CD14-positive monocyte (primary cell): ENCODE data around the gene NCOA5. TPM values are rescaled to one million over a fixed set of nuclear protein-coding genes. Genes with fewer than 3 reads are reported as not detected.

Experiments
- DNase-seq, 3 donors: peaks; one replicate each; pipeline ENCODE4 v3.0.0-alpha.2; 2011 to 2022
- H2AFZ ChIP-seq: 2 replicates; pipeline ENCODE4 v1.6.0; 2012; ENCODE audit warnings: mild to moderate bottlenecking, low read depth, low read length, inconsistent platforms; ENCODE audit not compliant: insufficient read depth, poor library complexity, severe bottlenecking
- H3K27ac ChIP-seq, 2 donors: 1 replicate in 1 of 2; 2 replicates in 1 of 2; pipeline ENCODE4 v1.5.1; 2012 to 2013; ENCODE audit warnings: low read length in 2 of 2, control low read depth in 1 of 2, inconsistent platforms in 1 of 2, low read depth in 1 of 2, mild to moderate bottlenecking in 1 of 2
- H3K27me3 ChIP-seq, 2 donors: one replicate each; pipeline versions ENCODE4 v1.6.0 to v1.6.1; 2011 to 2013; ENCODE audit warnings: low read length in 2 of 2; ENCODE audit not compliant: control insufficient read depth in 2 of 2, insufficient read depth in 2 of 2
- H3K36me3 ChIP-seq, 2 donors: replicated peaks in 1 of 2; 1 replicate in 1 of 2; 2 replicates in 1 of 2; pipeline versions ENCODE4 v1.5.1 to v1.6.1; 2012 to 2013; ENCODE audit warnings: low read length in 2 of 2, control low read depth in 1 of 2, inconsistent platforms in 1 of 2, mild to moderate bottlenecking in 1 of 2; ENCODE audit not compliant: insufficient read depth in 2 of 2, control insufficient read depth in 1 of 2
- H3K4me1 ChIP-seq, 2 donors: 1 replicate in 1 of 2; 2 replicates in 1 of 2; pipeline versions ENCODE4 v1.5.1 to v1.6.1; 2012 to 2013; ENCODE audit warnings: low read length in 2 of 2, control low read depth in 1 of 2, inconsistent platforms in 1 of 2, mild to moderate bottlenecking in 1 of 2, moderate library complexity in 1 of 2; ENCODE audit not compliant: insufficient read depth in 2 of 2, control insufficient read depth in 1 of 2
- H3K4me2 ChIP-seq: replicated peaks from 2 replicates; pipeline ENCODE3; 2012; ENCODE audit warnings: low read length, moderate library complexity, mild to moderate bottlenecking; ENCODE audit not compliant: poor library complexity, severe bottlenecking; ENCODE audit errors: extremely low read depth
- H3K4me3 ChIP-seq, 3 experiments: fragments of 200-600 bp in 1 of 3; sonication (generic) in 1 of 3; replicated peaks in 1 of 3; 1 replicate in 2 of 3; 2 replicates in 1 of 3; pipeline ENCODE4 v1.5.1; 2011 to 2013; ENCODE audit warnings: low read length in 3 of 3, mild to moderate bottlenecking in 3 of 3, control low read depth in 2 of 3, low read depth in 2 of 3, inconsistent platforms in 1 of 3, moderate library complexity in 1 of 3
- H3K79me2 ChIP-seq: 2 replicates; pipeline ENCODE4 v1.6.0; 2012; ENCODE audit warnings: mild to moderate bottlenecking, control low read depth, inconsistent platforms, low read length, moderate library complexity; ENCODE audit not compliant: insufficient read depth
- H3K9ac ChIP-seq: 2 replicates; pipeline ENCODE4 v1.6.0; 2017; ENCODE audit warnings: low read length, mild to moderate bottlenecking; ENCODE audit not compliant: insufficient read depth, poor library complexity, severe bottlenecking
- H3K9me3 ChIP-seq, 2 donors: replicated peaks in 1 of 2; 1 replicate in 1 of 2; 2 replicates in 1 of 2; pipeline versions ENCODE4 v1.5.1 to v1.6.1; 2012 to 2013; ENCODE audit warnings: low read length in 2 of 2, control low read depth in 1 of 2; ENCODE audit not compliant: control insufficient read depth in 1 of 2, insufficient read depth in 1 of 2
- H4K20me1 ChIP-seq: 2 replicates; pipeline ENCODE4 v1.6.0; 2012; ENCODE audit warnings: mild to moderate bottlenecking, low read length, control low read depth, moderate library complexity; ENCODE audit not compliant: insufficient read depth
- H3K27ac Mint-ChIP-seq, 7 donors: one replicate each; pipeline ENCODE4 v1.8.0; 2020; ENCODE audit warnings: mild to moderate bottlenecking in 7 of 7, mixed read lengths in 7 of 7, moderate library complexity in 6 of 7, inconsistent platforms in 2 of 7
- H3K27me3 Mint-ChIP-seq, 3 donors: one replicate each; pipeline ENCODE4 v1.8.0; 2021 to 2022; ENCODE audit warnings: low read depth in 3 of 3, mild to moderate bottlenecking in 3 of 3, mixed read lengths in 3 of 3, moderate library complexity in 3 of 3, inconsistent platforms in 1 of 3
- H3K36me3 Mint-ChIP-seq, 2 donors: one replicate each; pipeline ENCODE4 v1.8.0; 2020; ENCODE audit warnings: mixed read lengths in 2 of 2, inconsistent platforms in 1 of 2, mild to moderate bottlenecking in 1 of 2
- H3K4me1 Mint-ChIP-seq: one replicate; pipeline ENCODE4 v1.8.0; 2020; ENCODE audit warnings: mild to moderate bottlenecking, mixed read lengths
- H3K4me3 Mint-ChIP-seq, 2 donors: one replicate each; pipeline ENCODE4 v1.8.0; 2020; ENCODE audit warnings: mild to moderate bottlenecking in 2 of 2, mixed read lengths in 2 of 2, moderate library complexity in 1 of 2
- H3K9me3 Mint-ChIP-seq, 7 donors: one replicate each; pipeline ENCODE4 v1.8.0; 2020 to 2022; ENCODE audit warnings: mixed read lengths in 7 of 7, mild to moderate bottlenecking in 6 of 7, moderate library complexity in 6 of 7, inconsistent platforms in 2 of 7
- CTCF ChIP-seq: fragments of 200-600 bp; IDR thresholded peaks from one replicate; pipeline ENCODE4 v1.8.0; 2022; ENCODE audit warnings: antibody characterized with exemption, mild to moderate bottlenecking
- WGBS: methylation state at CpG from one replicate; pipeline ENCODE4 v1.1.5; 2013; ENCODE audit warnings: missing lambda C conversion rate; ENCODE audit not compliant: insufficient coverage; 5-methylcytosine and 5-hydroxymethylcytosine counted together
- intact Hi-C, 2 donors: fragments of 100-400 bp; cut with micrococcal nuclease; formaldehyde crosslinking; loops; one replicate each; pipeline versions ENCODE4 v1.15.0 to v1.15.1; 2023
- polyA plus RNA-seq, 3 donors: library from polyadenylated mRNA; depleted of rRNA in 1 of 3; unstranded in 2 of 3; stranded (reverse) in 1 of 3; fragments of 300-500 nt in 2 of 3; fragments of >200 nt in 1 of 3; fragmentation: Illumina TruSeq in 2 of 3; gene quantifications; 1 replicate in 2 of 3; 2 replicates in 1 of 3; pipeline ENCODE4 v1.2.3, GENCODE V29; 2012 to 2021

Gene NCOA5
- polyA plus RNA-seq, 3 donors, result 4.5 to 10.2 (median 6.0) TPM

GRCh38 chr20:46063652-46064054, 26.1 kb downstream of the NCOA5 start:
- no peak overlapping the region for H3K4me2 ChIP-seq
- WGBS, result 86% methylated on average over 1 of the region's 3 CpGs
- H3K9ac ChIP-seq, result no peak overlapping the region
- H3K36me3 ChIP-seq, result peaks cover 76 to 77% of the 10 kb centered on the region in 2 donors
- peaks cover 93% of the 10 kb centered on the region for H4K20me1 ChIP-seq
- H3K9me3 ChIP-seq, result no peaks in the 10 kb centered on the region
- H3K36me3 Mint-ChIP-seq, result peaks cover 79 to 81% of the 10 kb centered on the region in 2 donors
- peaks cover 28 to 38% of the 10 kb centered on the region in 2 donors for H3K4me1 ChIP-seq
- no peak overlapping the region for H3K4me3 ChIP-seq
- no peaks in the 10 kb centered on the region for H3K79me2 ChIP-seq
- H3K27me3 Mint-ChIP-seq, result peaks cover 0 to 7% (median 0%) of the 10 kb centered on the region in 3 donors
- H3K27ac Mint-ChIP-seq, result no peak overlapping the region
- no peak overlapping the region for H2AFZ ChIP-seq
- peaks cover 41% of the 10 kb centered on the region for H3K4me1 Mint-ChIP-seq
- no peak for TF ChIP-seq CTCF
- no peaks in the 10 kb centered on the region for H3K9me3 Mint-ChIP-seq
- no peak overlapping the region for H3K27ac ChIP-seq
- no peak for DNase-seq
- intact Hi-C loops, result no loop called here
- H3K4me3 Mint-ChIP-seq, result no peak overlapping the region
- no peaks in the 10 kb centered on the region for H3K27me3 ChIP-seq

- no peak overlapping the region for H3K27ac Mint-ChIP-seq
- no peak overlapping the region for H3K9ac ChIP-seq
- H3K4me1 ChIP-seq, result peaks cover 33 to 43% of the 10 kb centered on the region in 2 donors
Observed at GRCh38 chr20:46063151-46063550, 26.6 kb downstream of the NCOA5 start.

More at GRCh38 chr20:46063151-46063550, 26.6 kb downstream of the NCOA5 start:
- Histone ChIP-seq H3K27ac (no peak overlapping the region), H3K9me3 (no peaks in the 10 kb centered on the region), H3K27me3 (peaks cover 0 to 3% of the 10 kb centered on the region in 2 donors), H3K79me2 (no peaks in the 10 kb centered on the region), H4K20me1 (peaks cover 93% of the 10 kb centered on the region), H3K36me3 (peaks cover 71 to 72% of the 10 kb centered on the region in 2 donors), H3K4me2 (no peak overlapping the region), H3K4me3 (no peak overlapping the region), H2AFZ (no peak overlapping the region)
- no peak for TF ChIP-seq CTCF
- no peak for DNase-seq
- Mint-ChIP-seq H3K27me3 (peaks cover 3 to 12% (median 4%) of the 10 kb centered on the region in 3 donors), H3K4me3 (no peak overlapping the region), H3K4me1 (peaks cover 46% of the 10 kb centered on the region), H3K36me3 (peaks cover 74 to 76% of the 10 kb centered on the region in 2 donors), H3K9me3 (peaks cover 0 to 2% (median 0%) of the 10 kb centered on the region in 7 donors)
- 88% methylated on average over 1 of the region's 8 CpGs for WGBS
- intact Hi-C loops, result no loop called here
